GM20431 (cell line): Measurements from ENCODE around the gene KRT83.
"Not testable (repeated sequence)": the region's sequence is repeated elsewhere in the genome, so short reads cannot be mapped to it uniquely, and the experiment has no call there.

Experiments
- in situ Hi-C: fragments of 300-500 bp; cut with MseI, MboI; formaldehyde crosslinking; loops from one replicate; pipeline ENCODE4 v1.15.0; 2020; ENCODE audit warnings: low sequenced_read_pairs; ENCODE audit not compliant: unreplicated experiment

KRT83 gene

GRCh38 chr12:52356031-52356761, 35.0 kb upstream of the KRT83 start:
- in situ Hi-C loops = loop anchor here (25.0 kb wide), 1 partner anchor 631 kb away; no protein-coding TSS in a partner anchor

GRCh38 chr12:52355176-52355575, 34.0 kb upstream of the KRT83 start:
- in situ Hi-C loops = loop anchor here (25.0 kb wide), 1 partner anchor 632 kb away; no protein-coding TSS in a partner anchor

- in situ Hi-C loops = loop anchor here (25.0 kb wide), 1 partner anchor 633 kb away; no protein-coding TSS in a partner anchor
Observed at GRCh38 chr12:52354200-52354599, 33.0 kb upstream of the KRT83 start.

- in situ Hi-C loops = loop anchor here (25.0 kb wide), 1 partner anchor 634 kb away; no protein-coding TSS in a partner anchor
Observed at GRCh38 chr12:52353766-52354165, 32.6 kb upstream of the KRT83 start.

- in situ Hi-C loops = loop anchor here (25.0 kb wide), 1 partner anchor 634 kb away; no protein-coding TSS in a partner anchor
Observed at GRCh38 chr12:52352951-52353350, 31.8 kb upstream of the KRT83 start.

- in situ Hi-C loops = loop anchor here (25.0 kb wide), 1 partner anchor 636 kb away; no protein-coding TSS in a partner anchor
Observed at GRCh38 chr12:52351196-52352059, 30.2 kb upstream of the KRT83 start.

- in situ Hi-C loops = loop anchor here (25.0 kb wide), 1 partner anchor 637 kb away; no protein-coding TSS in a partner anchor
Observed at GRCh38 chr12:52350786-52351185, 29.6 kb upstream of the KRT83 start.

- in situ Hi-C loops = loop anchor here (25.0 kb wide), 1 partner anchor 637 kb away; no protein-coding TSS in a partner anchor
Observed at GRCh38 chr12:52350021-52350620, 28.9 kb upstream of the KRT83 start.

- in situ Hi-C loops = no loop called here
Observed at GRCh38 chr12:52349196-52349595, 28.0 kb upstream of the KRT83 start.

GRCh38 chr12:52347551-52348510, 26.6 kb upstream of the KRT83 start:
- in situ Hi-C loops = no loop called here

GRCh38 chr12:52347016-52347415, 25.8 kb upstream of the KRT83 start:
- in situ Hi-C loops = no loop called here

GRCh38 chr12:52346593-52346992, 25.4 kb upstream of the KRT83 start:
- in situ Hi-C loops = no loop called here

- in situ Hi-C loops = not testable (repeated sequence)
Observed at GRCh38 chr12:52345041-52345440, 23.8 kb upstream of the KRT83 start.

GRCh38 chr12:52344111-52344510, 22.9 kb upstream of the KRT83 start:
- in situ Hi-C loops = no loop called here

GRCh38 chr12:52343550-52343949, 22.4 kb upstream of the KRT83 start:
- in situ Hi-C loops = no loop called here

GRCh38 chr12:52342781-52343490, 21.7 kb upstream of the KRT83 start:
- in situ Hi-C loops = no loop called here

GRCh38 chr12:52341066-52341580, 19.9 kb upstream of the KRT83 start:
- in situ Hi-C loops = no loop called here

GRCh38 chr12:52338241-52338960, 17.2 kb upstream of the KRT83 start:
- in situ Hi-C loops = no loop called here
